SK-N-SH (cell line): Measurements from ENCODE around the gene PNCK.

ENCODE experiments used
- CHD2 ChIP-seq: fragments of 150-350 bp; IDR thresholded peaks from 2 replicates; pipeline ENCODE4 v1.6.1; 2018; ENCODE audit warnings: low read length; ENCODE audit not compliant: partially characterized antibody
- CTCF ChIP-seq: fragments of 200-600 bp; sonication (generic); IDR thresholded peaks from 2 replicates; pipeline ENCODE4 v1.6.1; 2017; ENCODE audit warnings: antibody characterized with exemption, mild to moderate bottlenecking, moderate library complexity
- FOXM1 ChIP-seq: IDR thresholded peaks from 2 replicates; pipeline ENCODE4 v1.4.0; 2012; ENCODE audit warnings: low read depth, mild to moderate bottlenecking
- NRF1 ChIP-seq: IDR thresholded peaks from 2 replicates; pipeline ENCODE4 v1.6.1; 2012; ENCODE audit warnings: low read depth, mild to moderate bottlenecking, low read length
- POLR2AphosphoS5 ChIP-seq: IDR thresholded peaks from 2 replicates; pipeline ENCODE4 v1.6.1; 2012; ENCODE audit warnings: low read depth, low read length
- REST ChIP-seq: IDR thresholded peaks from 2 replicates; pipeline ENCODE4 v1.6.1; 2012; ENCODE audit warnings: mild to moderate bottlenecking, low read depth, low read length, moderate library complexity
- USF2 ChIP-seq: fragments of 150-350 bp; IDR thresholded peaks from 2 replicates; pipeline ENCODE4 v1.6.1; 2017; ENCODE audit warnings: antibody characterized with exemption, low read length, low read depth, borderline replicate concordance

GRCh38 chrX:153706799-153707198 lies 33.2 kb upstream of the PNCK start:
- TF ChIP-seq CTCF (no peak), USF2 (no peak), NRF1 (no peak), CHD2 (no peak), FOXM1 (no peak), REST (no peak), POLR2AphosphoS5 (no peak)
